NCI-H345 treated with DMSO at 0.1 percent for 48 hours (cell line): ENCODE measurements around the gene CFAP119.
"Not testable (repeated sequence)": the region's sequence is repeated elsewhere in the genome, so short reads cannot be mapped to it uniquely, and the experiment has no call there.

Experiments used
- DNase-seq: peaks from one replicate; lab custom pipeline; 2025; ENCODE audit not compliant: unreplicated experiment; lab: John Stamatoyannopoulos, UW

CFAP119 gene

GRCh38 chr16:30761928-30762902 is at the start of gene CFAP119, which contains the start of gene RNF40:
TSS of gene CFAP119 (minus strand) at chr16:30762062. CDS start at chr16:30761748, 314 bp downstream.
TSS of gene RNF40 (plus strand) at chr16:30762322. CDS start at chr16:30762546, 224 bp downstream.
- peak; percentile 100 for DNase-seq

- not testable (repeated sequence) for DNase-seq
These were observed 47.8 kb upstream of the CFAP119 start for GRCh38 chr16:30809675-30810074.

DNA sequence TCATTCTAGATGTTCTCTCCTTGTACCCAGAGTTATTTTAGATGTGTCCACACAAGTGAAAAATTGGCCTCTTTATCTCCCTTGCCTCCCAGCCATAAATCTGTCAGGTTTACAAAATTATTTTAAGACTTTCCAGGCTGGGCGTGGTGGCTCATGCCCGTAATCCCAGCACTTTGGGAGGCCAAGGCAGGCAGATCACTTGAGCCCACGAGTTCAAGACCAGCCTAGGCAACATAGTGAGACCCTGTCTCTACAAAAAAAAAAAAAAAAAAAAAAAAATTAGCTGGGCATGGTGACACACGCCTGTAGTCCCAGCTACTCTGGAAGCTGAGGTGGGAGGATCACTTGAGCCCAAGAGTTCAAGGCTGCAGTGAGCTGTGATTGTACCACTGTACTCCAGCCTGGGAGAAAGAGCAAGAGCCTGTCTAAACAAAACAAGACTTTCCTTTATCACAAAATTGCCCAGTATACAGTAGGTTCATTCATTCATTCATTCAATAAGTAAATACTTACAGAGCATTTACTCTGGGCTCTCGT is 47.1 kb upstream of the CFAP119 start:
- DNase-seq: not testable (repeated sequence)

GRCh38 chr16:30808146-30808545 is 46.3 kb upstream of the CFAP119 start:
- DNase-seq: no peak

DNA sequence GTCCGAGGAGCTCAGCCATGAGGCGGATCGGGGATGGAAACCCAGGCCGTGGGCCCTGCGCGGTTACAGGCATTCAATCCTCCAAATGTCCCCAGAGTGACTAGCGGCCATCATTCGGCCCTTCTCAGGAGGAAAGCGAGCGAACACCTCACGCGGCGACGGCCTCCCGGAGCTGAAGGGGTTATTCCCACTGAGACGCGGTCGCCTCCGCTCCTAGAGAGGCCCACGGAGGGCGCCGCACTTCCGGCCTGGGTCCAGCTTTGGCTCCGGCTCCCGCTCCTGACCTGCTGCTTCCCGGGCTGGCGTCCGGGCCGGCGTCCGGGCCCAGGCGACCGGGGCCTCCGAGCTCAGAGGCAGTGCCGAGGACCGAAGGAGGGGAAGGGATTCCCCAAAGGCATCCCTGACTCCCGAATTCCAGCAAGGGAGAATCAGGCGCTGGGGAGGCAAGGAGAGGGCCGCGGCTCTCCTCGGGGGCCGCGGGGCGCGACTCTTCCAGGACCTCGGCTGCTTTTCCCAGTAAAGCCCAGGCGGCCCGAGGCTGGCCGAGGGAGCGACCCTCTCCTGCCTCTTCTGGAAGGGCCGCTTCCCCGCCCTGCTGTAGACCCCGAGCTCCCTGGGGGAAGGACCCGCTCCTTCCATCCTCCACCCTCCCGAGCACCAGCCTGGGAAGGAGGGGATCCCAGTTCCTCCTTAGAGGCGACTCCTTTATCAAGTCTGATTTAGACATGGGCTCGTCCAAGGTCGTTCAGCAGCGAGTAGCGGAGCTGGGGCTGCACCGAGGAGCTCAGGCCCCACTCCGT is 43.7 kb upstream of the CFAP119 start:
- peak; percentile 69 for DNase-seq

GRCh38 chr16:30805056-30805369 is 43.2 kb upstream of the CFAP119 start:
- DNase-seq: no peak

GRCh38 chr16:30802936-30803335 is 41.1 kb upstream of the CFAP119 start:
- no peak for DNase-seq

DNA sequence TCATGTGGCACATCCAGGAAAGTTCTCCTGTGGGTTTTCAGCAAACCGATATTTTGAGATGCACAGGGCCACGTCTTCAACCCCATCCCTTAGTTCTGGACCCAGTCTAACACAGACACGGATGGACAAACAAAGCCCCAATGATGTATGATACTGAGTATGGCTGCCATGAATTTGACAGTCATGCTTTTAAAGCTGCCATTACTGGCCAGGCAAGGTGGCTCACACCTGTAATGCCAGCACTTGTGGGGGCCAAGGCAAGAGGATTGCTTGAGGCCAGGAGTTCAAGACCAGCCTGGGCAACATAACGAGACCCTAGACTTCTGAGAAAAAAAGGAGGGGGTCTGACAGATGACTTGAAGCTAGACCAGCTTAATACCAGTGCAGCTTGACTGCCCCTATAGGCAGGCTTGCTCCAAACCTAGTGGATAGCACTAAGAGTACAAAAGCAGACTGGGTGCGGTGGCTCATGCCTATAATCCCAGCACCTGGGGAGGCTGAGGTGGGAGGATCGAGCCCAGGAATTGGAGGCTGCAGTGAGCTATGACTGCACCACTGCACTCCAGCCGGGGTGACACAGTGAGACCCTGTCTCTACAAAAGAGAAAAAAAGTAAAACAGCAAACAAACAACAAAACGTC is 35.9 kb upstream of the CFAP119 start:
- DNase-seq: no peak

GRCh38 chr16:30794634-30795033 is 32.8 kb upstream of the CFAP119 start:
- no peak for DNase-seq

GRCh38 chr16:30793508-30794069 is 31.7 kb upstream of the CFAP119 start:
- no peak for DNase-seq

- DNase-seq: no peak
These were observed 25.9 kb upstream of the CFAP119 start for GRCh38 chr16:30787613-30788378.

DNA sequence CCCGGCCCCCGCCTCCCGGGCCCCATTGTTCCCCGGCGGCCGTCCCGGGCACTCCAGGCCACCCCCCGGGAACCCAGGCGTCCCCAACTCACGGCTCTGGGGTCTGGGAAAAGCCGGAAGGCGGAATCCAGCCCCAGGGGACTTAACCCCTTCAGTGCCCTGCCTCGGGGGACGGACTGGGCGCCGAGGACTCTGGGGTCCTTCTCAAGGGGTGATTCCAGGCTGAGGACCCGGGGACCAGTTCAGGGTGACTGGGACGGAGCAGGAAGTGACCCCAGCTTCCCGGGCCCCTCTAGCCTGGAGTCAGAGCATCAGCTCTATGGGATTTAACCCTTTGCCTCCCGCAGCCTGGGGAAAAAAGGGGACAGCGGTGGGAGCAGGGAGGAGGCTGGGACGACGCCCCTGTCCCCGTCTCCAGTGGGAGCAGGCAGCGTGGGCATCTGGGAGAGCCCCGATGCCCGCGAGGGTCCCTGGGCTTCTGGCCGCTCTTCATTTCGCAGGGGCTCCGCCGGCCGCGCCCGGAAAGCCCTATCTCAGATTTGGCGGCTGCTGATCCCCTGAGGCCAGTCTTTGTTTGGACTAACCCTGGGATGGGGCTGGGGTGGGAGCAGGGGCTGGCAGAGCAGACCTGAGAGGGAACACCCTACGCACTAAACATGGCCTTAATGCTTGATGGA is 25.2 kb upstream of the CFAP119 start, which contains the start of gene ZNF629:
ZNF629 (minus strand) TSS at position 270 of the 677 bp plus-strand sequence. CDS start 2,723 bp downstream, outside the sequence.
- peak; percentile 42 for DNase-seq

- peak; percentile 22 for DNase-seq
These were observed 24.5 kb upstream of the CFAP119 start for GRCh38 chr16:30786115-30786935.

- no peak for DNase-seq
These were observed 23.6 kb upstream of the CFAP119 start for GRCh38 chr16:30785126-30786106.

- no peak for DNase-seq
These were observed 22.4 kb upstream of the CFAP119 start for GRCh38 chr16:30784215-30784614.

DNA sequence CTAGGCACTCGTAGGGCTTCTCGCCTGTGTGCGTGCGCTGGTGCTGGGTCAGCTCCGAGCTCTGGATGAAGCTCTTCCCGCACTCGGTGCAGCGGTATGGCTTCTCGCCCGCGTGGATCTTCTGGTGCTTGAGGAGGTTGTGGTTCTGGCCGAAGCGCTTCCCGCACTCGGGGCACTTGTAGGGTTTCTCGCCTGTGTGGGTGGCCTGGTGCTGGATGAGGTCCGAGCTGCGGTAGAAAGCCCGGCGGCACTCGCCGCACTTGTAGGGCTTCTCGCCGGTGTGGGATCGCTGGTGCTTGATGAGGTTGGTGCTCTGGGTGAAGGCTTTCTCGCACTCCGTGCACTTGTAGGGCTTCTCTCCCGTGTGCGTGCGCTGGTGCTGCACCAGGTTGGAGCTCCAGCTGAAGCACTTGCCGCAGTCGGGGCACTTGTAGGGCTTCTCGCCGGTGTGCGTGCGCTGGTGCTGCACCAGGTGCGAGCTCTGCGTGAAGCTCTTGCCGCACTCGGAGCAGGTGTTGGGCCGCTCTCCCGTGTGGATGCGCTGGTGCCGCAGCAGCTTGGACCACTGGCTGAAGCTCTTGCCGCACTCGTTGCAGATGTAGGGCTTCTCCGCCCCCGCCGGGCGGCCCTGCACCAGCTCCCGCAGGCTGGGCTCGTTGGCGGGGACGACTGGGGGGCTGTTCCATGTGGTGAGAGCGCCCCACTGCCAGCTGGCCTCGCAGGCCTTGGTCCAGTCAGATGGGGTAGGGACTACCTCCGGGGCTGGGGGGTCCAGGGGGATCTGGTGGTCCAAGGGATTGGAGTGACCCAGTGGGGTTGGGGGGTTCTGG is 21.6 kb upstream of the CFAP119 start:
- no peak for DNase-seq
